HG03139 (cell line): ENCODE results near the gene WNT7A.

Source experiments
- ATAC-seq: cut with Tn5 transposase; IDR thresholded peaks from one replicate; pipeline ENCODE4 v1.9.1; 2021; ENCODE audit not compliant: unreplicated experiment

Gene WNT7A

GRCh38 chr3:13776253-13777050, 103.4 kb downstream of the WNT7A start:
- ATAC-seq, result no peak

DNA sequence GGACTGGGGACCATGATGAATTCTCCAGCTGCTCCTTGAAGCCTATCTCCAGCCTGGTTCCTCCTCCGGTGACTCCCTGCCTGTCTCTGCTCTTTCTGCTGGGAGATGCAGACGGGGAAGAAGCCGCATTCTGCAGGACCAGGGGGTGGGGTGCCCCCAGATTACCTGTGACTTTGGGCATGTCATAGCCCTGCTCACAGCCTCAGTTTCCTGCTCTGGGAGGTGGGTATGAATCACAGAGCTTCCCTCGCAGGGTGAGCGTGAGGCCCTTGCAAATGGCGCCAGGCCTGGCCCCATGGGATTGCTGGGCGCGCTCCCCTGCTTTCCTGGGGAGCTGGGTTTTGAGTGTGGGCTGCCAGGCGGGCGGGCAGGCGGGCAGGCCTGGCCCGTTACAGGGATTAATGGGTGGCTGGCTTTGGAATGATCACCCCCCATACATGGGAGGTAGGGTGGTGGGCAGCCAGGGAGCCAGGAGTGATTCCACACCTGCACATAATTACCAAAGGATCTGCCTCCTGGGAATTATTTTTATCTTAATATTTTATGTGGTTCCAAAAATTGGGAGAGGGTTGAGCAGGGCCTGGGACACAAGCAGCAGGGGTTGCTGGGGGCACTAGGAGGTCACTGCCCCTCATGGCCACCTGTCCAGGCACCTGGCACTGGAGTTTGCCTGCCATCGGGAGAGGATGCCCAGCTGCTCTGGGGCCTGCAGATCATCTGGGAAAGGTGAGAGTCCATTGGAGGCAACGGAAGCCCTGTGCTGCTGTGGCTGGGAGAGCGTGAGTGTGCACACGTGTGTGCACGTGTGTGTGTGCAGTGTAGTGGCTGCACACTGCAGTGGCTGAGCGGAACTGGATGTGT, 106.8 kb downstream of the WNT7A start:
- ATAC-seq, result no peak

DNA sequence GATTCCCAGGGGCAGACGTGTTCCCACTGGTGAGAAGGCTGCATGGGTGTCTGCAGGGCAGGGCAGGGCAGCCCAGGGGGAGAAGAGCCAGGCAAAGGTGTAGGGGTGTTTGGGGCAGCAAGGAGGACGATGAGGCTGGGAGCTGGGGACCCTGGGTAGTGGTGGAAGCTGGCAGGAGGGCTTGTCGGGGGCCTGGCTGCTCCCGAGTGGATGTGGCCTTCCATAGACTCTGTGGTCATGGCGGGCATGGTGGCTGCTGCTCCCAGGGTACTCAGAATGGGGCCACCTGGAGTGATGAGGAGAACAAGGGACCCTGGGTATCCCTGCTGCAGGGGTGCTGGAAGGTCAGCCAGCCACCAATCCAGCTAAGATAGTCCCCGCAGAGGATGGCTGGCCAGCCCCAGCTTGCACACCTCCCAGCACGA, 107.5 kb downstream of the WNT7A start:
- ATAC-seq, result no peak

GRCh38 chr3:13771496-13771895, 108.4 kb downstream of the WNT7A start:
- no peak for ATAC-seq

DNA sequence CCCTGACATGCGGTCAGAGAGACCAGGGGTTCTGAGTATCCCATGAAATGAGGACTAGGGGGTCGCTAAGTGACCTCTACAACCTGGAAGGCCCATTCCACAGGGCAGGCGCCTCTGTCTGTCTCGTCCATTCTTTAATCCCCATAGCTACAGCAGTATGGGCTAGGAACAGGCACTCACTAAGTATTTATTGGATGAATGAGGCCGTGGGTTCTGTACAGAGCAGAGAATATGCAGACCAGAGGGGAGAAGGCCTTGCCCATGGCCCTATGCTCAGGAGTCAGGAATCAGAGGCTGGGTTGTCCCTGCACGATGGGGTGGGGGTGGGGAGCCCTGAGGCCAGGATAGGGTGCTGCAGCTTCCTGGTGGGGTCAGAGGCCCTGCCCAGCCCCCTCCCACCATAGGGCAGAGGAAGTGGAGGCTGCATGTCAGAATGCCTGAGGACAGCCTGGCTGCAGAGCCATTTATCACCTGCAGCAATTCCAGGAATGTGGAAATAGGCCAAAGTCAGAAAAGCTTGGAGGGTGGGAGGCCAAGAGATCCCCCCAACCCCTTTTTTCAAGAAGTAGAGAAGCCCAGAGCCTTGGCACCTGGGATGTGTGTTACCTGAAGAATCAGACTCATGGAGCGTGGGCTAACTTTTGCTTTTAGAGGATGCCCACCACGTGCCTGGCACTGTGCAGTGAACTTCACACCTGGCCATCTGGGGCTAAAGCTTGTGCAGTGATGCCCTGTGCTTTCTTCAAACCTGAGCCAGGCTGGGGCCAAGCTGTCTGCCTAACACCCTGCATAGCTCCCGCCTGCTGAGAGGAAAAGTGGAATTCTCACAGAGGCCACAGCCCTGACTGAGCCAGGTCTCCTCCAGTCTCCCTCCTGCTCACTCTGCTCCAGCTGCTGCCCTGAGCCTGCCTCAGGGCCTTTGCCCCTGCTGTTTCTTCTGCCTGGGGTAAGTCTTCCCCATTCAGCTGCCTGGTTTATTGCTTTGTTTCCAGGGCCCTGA, 109.4 kb downstream of the WNT7A start:
- ATAC-seq, result no peak

GRCh38 chr3:13769422-13769821, 110.4 kb downstream of the WNT7A start:
- no peak for ATAC-seq

DNA sequence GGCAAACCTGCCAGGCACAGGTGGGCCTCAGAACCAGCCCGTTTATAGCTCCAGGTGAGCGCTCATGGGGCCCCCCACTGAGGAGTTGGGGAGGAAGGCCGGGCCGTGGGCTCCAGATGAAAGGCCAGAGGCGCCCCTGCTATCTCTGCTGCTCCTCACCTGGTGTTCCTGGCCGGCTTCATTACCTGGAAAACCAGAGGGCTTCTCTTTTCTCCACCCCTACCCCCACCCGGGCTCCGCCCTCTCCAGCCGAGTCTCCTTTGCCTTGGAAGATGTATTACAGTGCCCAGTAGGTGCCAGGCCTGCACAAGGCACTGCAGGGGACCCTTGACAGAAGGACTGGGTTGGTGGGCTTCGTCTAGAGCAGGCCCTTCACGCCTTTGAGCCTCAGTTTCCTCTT, 111.4 kb downstream of the WNT7A start:
- no peak for ATAC-seq

GRCh38 chr3:13767896-13768295, 112.0 kb downstream of the WNT7A start:
- no peak for ATAC-seq

DNA sequence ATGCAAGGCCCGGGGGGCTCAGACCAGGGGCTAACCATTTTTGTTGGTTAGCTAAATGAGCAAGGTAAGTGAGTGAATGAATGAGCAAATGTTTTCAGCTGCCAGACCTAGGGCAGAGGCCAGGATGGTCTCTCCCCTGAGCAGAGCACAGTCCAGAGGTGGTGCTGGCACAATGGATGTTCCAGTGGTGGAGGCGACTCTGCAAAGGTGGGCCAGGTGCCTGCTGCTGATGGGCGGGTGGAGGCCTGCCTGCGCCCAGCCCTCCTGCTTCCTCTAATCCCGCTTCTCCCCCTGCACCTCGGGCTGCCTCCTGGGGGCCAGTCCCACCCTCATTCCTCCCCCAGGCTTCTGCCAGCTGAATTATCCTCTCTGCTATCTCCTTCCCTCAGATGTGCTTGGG, 112.8 kb downstream of the WNT7A start:
- ATAC-seq, result no peak
